ENCODE measurements around the gene TWF2. TPM values are rescaled to one million over a fixed set of nuclear protein-coding genes. Genes with fewer than 3 reads are reported as not detected.

The TWF2 gene
- total RNA-seq, 6 donors from 2014 or later, result 31.9 to 83.5 (median 66.6) TPM

DNA sequence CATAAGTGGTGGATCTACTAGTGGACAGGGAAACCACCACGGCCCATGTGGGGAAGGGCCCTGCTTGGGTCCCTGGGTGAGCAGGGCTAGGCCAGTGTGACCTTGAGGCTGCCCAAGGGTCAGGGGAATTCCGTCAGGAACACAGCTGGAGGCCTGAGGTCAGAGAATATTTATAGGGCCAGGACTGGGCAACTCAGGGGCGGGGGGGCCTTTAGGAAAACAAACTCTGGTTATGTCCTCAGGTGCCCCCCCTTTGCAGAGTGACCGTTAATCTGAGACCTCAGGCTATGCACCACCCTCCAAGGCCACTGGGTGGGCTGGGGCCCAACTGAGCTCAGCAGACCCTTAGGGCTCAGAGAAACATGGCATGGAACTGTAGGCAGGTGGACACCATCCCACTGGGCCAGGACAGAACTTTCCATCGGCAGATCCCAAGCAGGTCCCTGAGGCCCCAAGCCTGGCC is 2.5 kb downstream of the TWF2 start:
- Histone ChIP-seq H3K27ac (peak overlapping the region in 3 of 4 donors; percentile 92 to 95 (median 92)), H3K27me3 (no peaks in the 10 kb centered on the region), H3K9me3 (no peaks in the 10 kb centered on the region), H3K36me3 (peaks cover 0 to 33% (median 23%) of the 10 kb centered on the region in 4 donors), H3K4me1 (peaks cover 30 to 62% (median 47%) of the 10 kb centered on the region in 4 donors), H3K4me3 (no peak overlapping the region)
- DNase-seq (peak in 1 of 2 donors; percentile 20), ATAC-seq (ENCODE audit: low FRiP score in 2 of 2) (no peak)
- TF ChIP-seq POLR2AphosphoS5 (IDR thresholded peaks at IDR 0.05) (no peak), EP300 (IDR thresholded peaks at IDR 0.05) (no peak), POLR2A (IDR thresholded peaks at IDR 0.05) (no peak)
- TF ChIP-seq, protein P1, sequence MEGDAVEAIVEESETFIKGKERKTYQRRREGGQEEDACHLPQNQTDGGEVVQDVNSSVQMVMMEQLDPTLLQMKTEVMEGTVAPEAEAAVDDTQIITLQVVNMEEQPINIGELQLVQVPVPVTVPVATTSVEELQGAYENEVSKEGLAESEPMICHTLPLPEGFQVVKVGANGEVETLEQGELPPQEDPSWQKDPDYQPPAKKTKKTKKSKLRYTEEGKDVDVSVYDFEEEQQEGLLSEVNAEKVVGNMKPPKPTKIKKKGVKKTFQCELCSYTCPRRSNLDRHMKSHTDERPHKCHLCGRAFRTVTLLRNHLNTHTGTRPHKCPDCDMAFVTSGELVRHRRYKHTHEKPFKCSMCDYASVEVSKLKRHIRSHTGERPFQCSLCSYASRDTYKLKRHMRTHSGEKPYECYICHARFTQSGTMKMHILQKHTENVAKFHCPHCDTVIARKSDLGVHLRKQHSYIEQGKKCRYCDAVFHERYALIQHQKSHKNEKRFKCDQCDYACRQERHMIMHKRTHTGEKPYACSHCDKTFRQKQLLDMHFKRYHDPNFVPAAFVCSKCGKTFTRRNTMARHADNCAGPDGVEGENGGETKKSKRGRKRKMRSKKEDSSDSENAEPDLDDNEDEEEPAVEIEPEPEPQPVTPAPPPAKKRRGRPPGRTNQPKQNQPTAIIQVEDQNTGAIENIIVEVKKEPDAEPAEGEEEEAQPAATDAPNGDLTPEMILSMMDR (IDR thresholded peaks at IDR 0.05), result peak in 1 of 6 experiments; percentile 15
- WGBS, 2 donors, result 79 to 82% methylated on average over 4 to 5 of the region's 5 CpGs

DNA sequence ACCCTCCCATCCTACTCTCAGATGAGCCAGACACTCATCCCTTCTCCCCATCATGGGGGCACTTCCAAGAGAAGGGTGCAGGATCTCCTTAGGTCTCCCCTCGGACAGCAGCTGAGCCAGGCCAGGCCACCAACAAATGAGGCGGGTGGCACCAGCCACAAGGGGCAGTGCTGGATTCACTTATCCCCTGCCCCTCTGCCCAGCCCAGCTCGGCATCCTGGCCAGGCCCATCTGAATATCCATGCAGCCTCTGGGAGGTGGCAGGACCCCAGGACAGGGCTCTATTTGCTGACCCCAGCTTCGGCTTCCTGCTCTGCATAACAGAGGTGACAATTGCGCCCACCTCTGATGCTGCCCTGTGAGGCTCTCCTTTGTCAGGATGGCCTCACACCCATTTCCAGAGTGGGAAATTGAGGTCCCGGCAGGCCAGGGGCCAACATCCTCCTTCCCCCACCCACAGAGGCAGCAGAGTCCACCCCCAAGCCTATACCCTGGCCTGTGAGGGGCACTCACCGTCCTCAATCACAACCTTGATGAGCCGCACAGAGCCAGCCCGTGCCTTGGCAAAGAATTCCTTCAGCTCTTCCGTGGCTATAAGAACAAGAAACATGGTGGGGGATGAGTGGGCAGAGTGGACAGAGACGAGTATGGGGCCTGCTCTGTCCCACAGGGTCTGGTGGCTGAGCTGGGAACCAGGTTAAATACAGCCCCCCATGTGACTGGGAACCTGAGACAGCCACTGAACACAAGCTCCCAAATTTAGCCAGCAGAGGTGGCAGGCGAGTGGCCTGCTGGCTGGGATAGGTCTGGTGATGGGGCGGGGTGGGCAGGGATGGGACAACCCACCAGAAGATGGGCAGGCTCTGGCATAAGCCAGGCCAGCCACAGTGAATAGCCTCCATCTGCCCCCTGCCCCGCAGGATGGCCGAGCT is 4.2 kb downstream of the TWF2 start:
- Histone ChIP-seq H3K27me3 (no peaks in the 10 kb centered on the region), H3K36me3 (peaks cover 14 to 50% (median 40%) of the 10 kb centered on the region in 4 donors), H3K9me3 (no peaks in the 10 kb centered on the region), H3K27ac (no peak overlapping the region), H3K4me3 (no peak overlapping the region), H3K4me1 (peaks cover 23 to 51% (median 36%) of the 10 kb centered on the region in 4 donors)
- ATAC-seq (ENCODE audit: low FRiP score in 2 of 2) (no peak), DNase-seq (peak in 1 of 2 donors; percentile 20)
- TF ChIP-seq, protein P1 (IDR thresholded peaks at IDR 0.05), result no peak
- TF ChIP-seq POLR2A (IDR thresholded peaks at IDR 0.05), result no peak
- TF ChIP-seq EP300 (IDR thresholded peaks at IDR 0.05), result no peak
- no peak for TF ChIP-seq POLR2AphosphoS5 (IDR thresholded peaks at IDR 0.05)
- WGBS, 2 donors, result 88 to 93% methylated on average over 13 to 14 of the region's 15 CpGs

DNA sequence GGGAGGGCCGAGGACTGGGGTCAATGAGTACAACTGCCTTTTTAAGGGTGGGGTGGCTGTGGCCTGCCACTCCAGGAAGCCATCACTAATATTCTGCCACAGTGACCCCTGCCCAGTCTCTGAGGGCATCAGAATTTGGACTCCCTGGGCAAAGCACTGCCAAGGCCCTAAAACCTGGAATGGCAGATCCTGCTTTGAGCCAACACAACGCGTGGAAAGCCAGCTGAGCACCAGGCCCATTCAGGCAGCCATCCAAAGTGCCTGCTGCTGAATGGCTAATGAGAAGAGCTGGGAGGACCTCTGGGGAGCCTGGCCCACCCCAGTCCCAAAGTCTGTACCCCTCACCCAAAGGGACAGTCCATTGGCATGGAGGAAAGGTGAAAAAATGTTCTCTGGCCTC is 5.0 kb downstream of the TWF2 start:
- WGBS, 2 donors, result 76 to 95% methylated on average over 3 of the region's 3 CpGs
- ATAC-seq (ENCODE audit: low FRiP score in 2 of 2), result no peak
- DNase-seq, result peak in 1 of 2 donors; percentile 19
- TF ChIP-seq POLR2AphosphoS5 (IDR thresholded peaks at IDR 0.05), result no peak
- TF ChIP-seq POLR2A (IDR thresholded peaks at IDR 0.05), result no peak
- TF ChIP-seq EP300 (IDR thresholded peaks at IDR 0.05), result no peak
- TF ChIP-seq, protein P1 (IDR thresholded peaks at IDR 0.05), result no peak
- Histone ChIP-seq H3K9me3 (no peaks in the 10 kb centered on the region), H3K4me1 (peaks cover 22 to 46% (median 33%) of the 10 kb centered on the region in 4 donors), H3K27ac (no peak overlapping the region), H3K36me3 (peaks cover 21 to 58% (median 48%) of the 10 kb centered on the region in 4 donors), H3K4me3 (no peak overlapping the region), H3K27me3 (no peaks in the 10 kb centered on the region)

DNA sequence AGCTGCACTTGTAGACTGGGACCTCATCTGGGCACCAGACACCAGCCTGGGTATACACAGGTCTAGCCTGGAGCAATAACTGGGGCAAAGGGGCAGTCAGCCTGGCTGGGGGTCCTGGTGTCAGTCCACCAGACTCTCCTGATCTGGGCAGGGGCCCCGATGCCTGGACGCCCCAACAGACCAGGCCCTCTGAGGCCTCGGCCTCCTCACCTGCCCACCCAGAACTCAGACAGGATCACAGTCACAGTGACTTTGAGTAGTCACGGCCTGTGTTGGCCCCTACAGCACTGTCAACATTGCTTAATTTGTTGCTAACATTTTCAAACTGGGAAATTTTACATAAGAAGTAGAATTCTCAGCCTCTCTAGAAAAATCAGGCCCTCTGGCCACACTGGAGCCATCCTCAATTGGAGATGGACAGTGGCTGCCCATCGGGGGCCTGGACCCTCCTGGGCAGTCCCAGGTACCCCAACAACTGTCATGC is 5.8 kb downstream of the TWF2 start:
- 92 to 93% methylated on average over 2 to 5 of the region's 5 CpGs for WGBS, 2 donors
- Histone ChIP-seq H3K4me3 (no peak overlapping the region), H3K27me3 (no peaks in the 10 kb centered on the region), H3K27ac (no peak overlapping the region), H3K9me3 (no peaks in the 10 kb centered on the region), H3K36me3 (peaks cover 21 to 66% (median 54%) of the 10 kb centered on the region in 4 donors), H3K4me1 (peaks cover 19 to 40% (median 30%) of the 10 kb centered on the region in 4 donors)
- DNase-seq (peak in 1 of 2 donors; percentile 15), ATAC-seq (ENCODE audit: low FRiP score in 2 of 2) (no peak)
- TF ChIP-seq EP300 (IDR thresholded peaks at IDR 0.05), result no peak
- TF ChIP-seq, protein P1 (IDR thresholded peaks at IDR 0.05), result no peak
- TF ChIP-seq POLR2AphosphoS5 (IDR thresholded peaks at IDR 0.05), result no peak
- TF ChIP-seq POLR2A (IDR thresholded peaks at IDR 0.05), result no peak

All from upper lobe of left lung (tissue), 6 donors.